Measurements from ENCODE around the gene MUC4. TPM values are rescaled to one million over a fixed set of nuclear protein-coding genes. Genes with fewer than 3 reads are reported as not detected.

The MUC4 gene
- total and polyA plus RNA-seq, 2 of the 4 experiments (the other 2 are of a cell fraction) = not detected

DNA sequence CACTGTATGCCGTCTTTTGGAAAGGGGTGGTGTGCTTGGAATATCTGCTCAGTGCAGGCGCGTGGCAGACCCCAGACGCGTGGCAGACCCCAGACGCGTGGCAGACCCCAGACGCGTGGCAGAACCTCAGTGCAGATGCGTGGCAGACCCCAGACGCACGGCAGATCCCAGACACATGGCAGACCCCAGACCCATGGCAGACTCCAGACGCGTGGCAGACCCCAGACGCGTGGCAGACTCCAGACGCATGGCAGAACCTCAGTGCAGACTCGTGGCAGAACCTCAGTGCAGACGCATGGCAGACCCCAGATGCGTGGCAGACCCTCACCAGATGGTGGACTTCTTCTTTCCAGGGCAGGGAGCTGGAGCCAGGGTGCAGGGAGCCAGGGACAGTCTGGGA, 637 bp upstream of the MUC4 start:
- Histone ChIP-seq H3K4me1 (ENCODE audit: control insufficient read depth, insufficient read depth, low read length) (no peaks in the 10 kb centered on the region), H3K56ac (ENCODE audit: extremely low read depth, insufficient read depth, low read length) (no peak overlapping the region), H3K18ac (ENCODE audit: low read depth, low read length) (no peak overlapping the region), H3K4me2 (ENCODE audit: low read depth, low read length) (no peak overlapping the region), H2AK5ac (ENCODE audit: low read depth, low read length) (no peak overlapping the region), H2AFZ (replicated peaks; ENCODE audit: low read length, poor library complexity) (no peak overlapping the region), H3K9ac (ENCODE audit: low read depth, low read length) (no peak overlapping the region), H4K8ac (ENCODE audit: low read depth in 2 of 2, low read length in 2 of 2) (no peak overlapping the region), H3K9me3 (ENCODE audit: control insufficient read depth, insufficient read depth, low read length) (no peaks in the 10 kb centered on the region), H3K79me1 (ENCODE audit: low read depth in 1 of 2, low read length in 2 of 2) (no peaks in the 10 kb centered on the region), H2BK15ac (ENCODE audit: low read depth, low read length) (no peak overlapping the region), H3K23ac (ENCODE audit: low read depth, low read length) (no peak overlapping the region), H3K27me3 (ENCODE audit: control insufficient read depth, insufficient read depth, low read length) (peaks cover 43% of the 10 kb centered on the region), H3K4me3 (ENCODE audit: insufficient read depth, low read depth, low read length) (no peak overlapping the region), H2BK120ac (ENCODE audit: low read depth, low read length) (no peak overlapping the region), H3K14ac (replicated peaks; ENCODE audit: low read depth, low read length) (no peak overlapping the region), H3K9me1 (ENCODE audit: insufficient read depth, low read length) (no peaks in the 10 kb centered on the region), H4K5ac (ENCODE audit: low read depth, low read length) (no peak overlapping the region), H2BK5ac (ENCODE audit: low read depth, low read length, poor library complexity, severe bottlenecking) (no peak overlapping the region), H2AK9ac (replicated peaks; ENCODE audit: low read depth, low read length, poor library complexity) (no peak overlapping the region), H3K27ac (ENCODE audit: insufficient read depth, low read length) (no peak overlapping the region), H2BK20ac (ENCODE audit: low read depth, low read length) (no peak overlapping the region), H4K91ac (ENCODE audit: insufficient read depth, low read depth, low read length) (no peak overlapping the region), H3K36me3 (ENCODE audit: control insufficient read depth, insufficient read depth, low read length) (no peaks in the 10 kb centered on the region), H3K4ac (ENCODE audit: low read depth, low read length) (no peak overlapping the region), H4K20me1 (ENCODE audit: insufficient read depth, low read length) (no peaks in the 10 kb centered on the region)
- 84% methylated on average over 19 of the region's 20 CpGs; no CpG with 5 or more reads in 1 of the 2 experiments for WGBS, 2 experiments (ENCODE audit: extremely low coverage in 2 of 2, insufficient read length in 1 of 2)
- ATAC-seq (ENCODE audit: low read depth) (no peak), DNase-seq (no peak)
- no peak for TF ChIP-seq MAZ (IDR thresholded peaks at IDR 0.05; ENCODE audit: borderline replicate concordance, low read depth, low read length)
- no peak for TF ChIP-seq CEBPB (IDR thresholded peaks at IDR 0.05; ENCODE audit: low read depth, low read length)
- no peak for TF ChIP-seq POLR2A (IDR thresholded peaks at IDR 0.05; ENCODE audit: low read depth, low read length)
- TF ChIP-seq NFE2L2 (IDR thresholded peaks at IDR 0.05; ENCODE audit: low read depth, low read length) = no peak
- TF ChIP-seq RFX5 (IDR thresholded peaks at IDR 0.05; ENCODE audit: low read depth, low read length) = no peak
- TF ChIP-seq BHLHE40 (IDR thresholded peaks at IDR 0.05; ENCODE audit: low read depth, low read length) = no peak
- TF ChIP-seq, protein P1, sequence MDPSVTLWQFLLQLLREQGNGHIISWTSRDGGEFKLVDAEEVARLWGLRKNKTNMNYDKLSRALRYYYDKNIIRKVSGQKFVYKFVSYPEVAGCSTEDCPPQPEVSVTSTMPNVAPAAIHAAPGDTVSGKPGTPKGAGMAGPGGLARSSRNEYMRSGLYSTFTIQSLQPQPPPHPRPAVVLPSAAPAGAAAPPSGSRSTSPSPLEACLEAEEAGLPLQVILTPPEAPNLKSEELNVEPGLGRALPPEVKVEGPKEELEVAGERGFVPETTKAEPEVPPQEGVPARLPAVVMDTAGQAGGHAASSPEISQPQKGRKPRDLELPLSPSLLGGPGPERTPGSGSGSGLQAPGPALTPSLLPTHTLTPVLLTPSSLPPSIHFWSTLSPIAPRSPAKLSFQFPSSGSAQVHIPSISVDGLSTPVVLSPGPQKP (IDR thresholded peaks at IDR 0.05; ENCODE audit: borderline replicate concordance, low read depth, low read length) = no peak
- TF ChIP-seq CHD1 (IDR thresholded peaks at IDR 0.05; ENCODE audit: low read depth, low read length) = no peak
- no peak for TF ChIP-seq RCOR1 (IDR thresholded peaks at IDR 0.05; ENCODE audit: insufficient replicate concordance, low read length)
- TF ChIP-seq MXI1 (IDR thresholded peaks at IDR 0.05; ENCODE audit: borderline replicate concordance, low read depth, low read length) = no peak
- intact Hi-C loops (cut with micrococcal nuclease) = no loop called here
- in situ Hi-C loops (cut with MboI; ENCODE audit: low sequenced_read_pairs) = no loop called here
- ChIA-PET POLR2A (ENCODE audit: unreplicated experiment) (no interaction called here), CTCF (no interaction called here)
- dilution Hi-C loops (cut with HindIII; ENCODE audit: low sequenced_read_pairs, unreplicated experiment) = no loop called here
- BruUV-seq (replicated peaks) = no TSS peak

All from IMR-90 (cell line).